ENCODE results near the gene GSDME.

Gene GSDME

GRCh38 chr7:24717247-24717622, 40.0 kb downstream of the GSDME start:
- DNase-seq (ENCODE audit: low spot score): no peak
- no peak overlapping the region for H3K27ac ChIP-seq
- H3K4me3 ChIP-seq: no peak overlapping the region
- TF ChIP-seq CTCF (IDR thresholded peaks at IDR 0.05): no peak

- DNase-seq (ENCODE audit: low spot score): no peak
- no peak for TF ChIP-seq CTCF (IDR thresholded peaks at IDR 0.05)
- no peak overlapping the region for H3K27ac ChIP-seq
- H3K4me3 ChIP-seq: no peak overlapping the region
Measured at GRCh38 chr7:24716480-24717246, 40.6 kb downstream of the GSDME start.

- no peak overlapping the region for H3K4me3 ChIP-seq
- TF ChIP-seq CTCF (IDR thresholded peaks at IDR 0.05): no peak
- no peak for DNase-seq (ENCODE audit: low spot score)
- no peak overlapping the region for H3K27ac ChIP-seq
Measured at GRCh38 chr7:24715661-24716479, 41.4 kb downstream of the GSDME start.

- DNase-seq (ENCODE audit: low spot score): no peak
- TF ChIP-seq CTCF (IDR thresholded peaks at IDR 0.05): no peak
- Histone ChIP-seq H3K4me3 (no peak overlapping the region), H3K27ac (no peak overlapping the region)
Measured at GRCh38 chr7:24715171-24715570, 42.1 kb downstream of the GSDME start.

GRCh38 chr7:24714676-24715010, 42.6 kb downstream of the GSDME start:
- DNase-seq (ENCODE audit: low spot score): peak; percentile 65
- TF ChIP-seq CTCF (IDR thresholded peaks at IDR 0.05): no peak
- H3K27ac ChIP-seq: no peak overlapping the region
- no peak overlapping the region for H3K4me3 ChIP-seq

GRCh38 chr7:24713850-24714675, 43.2 kb downstream of the GSDME start:
- Histone ChIP-seq H3K27ac (no peak overlapping the region), H3K4me3 (no peak overlapping the region)
- no peak for TF ChIP-seq CTCF (IDR thresholded peaks at IDR 0.05)
- peak; percentile 57 for DNase-seq (ENCODE audit: low spot score)

Measured in coronary artery (tissue), 2 donors.